ENCODE data around the gene FNBP1.

- TF ChIP-seq EZH2 (IDR thresholded peaks at IDR 0.05; ENCODE audit: low read length, unreplicated experiment) (no peak), CTCF (conservative IDR thresholded peaks at IDR 0.05; ENCODE audit: low read depth, low read length) (no peak)
Observed at GRCh38 chr9:129972816-129973215, 70.2 kb downstream of the FNBP1 start.
